OCI-LY7 (cell line): Measurements from ENCODE around the gene PML. TPM values are rescaled to one million over a fixed set of nuclear protein-coding genes. Genes with fewer than 3 reads are reported as not detected.
A peak's percentile ranks its signal among the peaks of the same experiment; 100 is the strongest.
"Not testable (repeated sequence)": the region's sequence is repeated elsewhere in the genome, so short reads cannot be mapped to it uniquely, and the experiment has no call there.

Experiments used
- BruUV-seq: library from RNA; stranded (reverse); fragments of 400-500 nt; replicated peaks from 2 replicates; lab custom pipeline; 2021; lab: Mats Ljungman, UMichigan
- CTCF ChIA-PET: fragments of 300-600 bp; sonication (Branson Sonifier 250); formaldehyde crosslinking; loops from one replicate; lab custom pipeline; 2022; ENCODE audit warnings: antibody characterized with exemption; ENCODE audit not compliant: unreplicated experiment; lab: Charles Lee
- POLR2A ChIA-PET: fragments of 300-600 bp; sonication (Branson Sonifier 250); formaldehyde crosslinking; loops from one replicate; lab custom pipeline; 2022; ENCODE audit warnings: antibody characterized with exemption; lab: Charles Lee
- DNase-seq: peaks from one replicate; pipeline ENCODE4 v3.0.0-alpha.2; 2015; ENCODE audit warnings: low spot score
- H2AFZ ChIP-seq: fragments of 200-600 bp; sonication (generic), shearing (Covaris generic); 2 replicates; pipeline ENCODE4 v1.6.1; 2014; ENCODE audit warnings: mild to moderate bottlenecking, antibody characterized with exemption, low read length, moderate library complexity
- H3K27ac ChIP-seq: fragments of 200-600 bp; sonication (generic); 2 replicates; pipeline ENCODE4 v1.5.1; 2014; ENCODE audit warnings: mixed run types, low read depth, mild to moderate bottlenecking, moderate library complexity, low read length, inconsistent platforms; ENCODE audit not compliant: poor library complexity, severe bottlenecking
- H3K36me3 ChIP-seq: fragments of 200-600 bp; sonication (generic); 2 replicates; pipeline ENCODE4 v1.6.1; 2014; ENCODE audit warnings: mild to moderate bottlenecking, antibody characterized with exemption, low read length, moderate library complexity, mixed read lengths; ENCODE audit not compliant: insufficient read depth
- H3K4me1 ChIP-seq: fragments of 200-600 bp; sonication (generic); 2 replicates; pipeline ENCODE4 v1.5.1; 2014; ENCODE audit warnings: mild to moderate bottlenecking, low read length; ENCODE audit not compliant: insufficient read depth, poor library complexity, severe bottlenecking
- H3K4me2 ChIP-seq: fragments of 200-600 bp; sonication (generic); 2 replicates; pipeline ENCODE4 v1.6.1; 2014; ENCODE audit warnings: mild to moderate bottlenecking, low read length
- H3K4me3 ChIP-seq: fragments of 200-600 bp; sonication (generic); 2 replicates; pipeline ENCODE4 v1.5.1; 2014; ENCODE audit warnings: mild to moderate bottlenecking, low read depth, low read length; ENCODE audit not compliant: poor library complexity, severe bottlenecking
- H3K79me2 ChIP-seq: fragments of 200-600 bp; sonication (generic); 2 replicates; pipeline ENCODE4 v1.6.1; 2016; ENCODE audit warnings: low read depth, mild to moderate bottlenecking, low read length, moderate library complexity, mixed read lengths; ENCODE audit not compliant: insufficient read depth
- H3K9me2 ChIP-seq: fragments of 200-600 bp; sonication (generic); 2 replicates; pipeline ENCODE4 v1.6.1; 2016; ENCODE audit warnings: mild to moderate bottlenecking, low read length, mixed read lengths; ENCODE audit not compliant: insufficient read depth
- H3K9me3 ChIP-seq: fragments of 200-600 bp; sonication (generic); 2 replicates; pipeline ENCODE4 v1.6.1; 2014; ENCODE audit warnings: mild to moderate bottlenecking, mixed run types, low read length, mixed read lengths
- H4K20me1 ChIP-seq: fragments of 200-600 bp; sonication (generic); 2 replicates; pipeline ENCODE4 v1.6.1; 2014; ENCODE audit warnings: mild to moderate bottlenecking, antibody characterized with exemption, low read length, moderate library complexity, mixed read lengths; ENCODE audit not compliant: insufficient read depth
- CTCF ChIP-seq: fragments of 200-600 bp; sonication (generic); conservative IDR thresholded peaks from 2 replicates; pipeline ENCODE4 v1.5.1; 2014; ENCODE audit warnings: mild to moderate bottlenecking, antibody characterized with exemption, low read length, moderate library complexity, mixed read lengths
- EZH2phosphoT487 ChIP-seq: fragments of 200-600 bp; sonication (generic); IDR thresholded peaks from 2 replicates; pipeline ENCODE4 v1.6.1; 2018; ENCODE audit warnings: low read depth, borderline replicate concordance, mild to moderate bottlenecking, mixed run types, antibody characterized with exemption, low read length, moderate library complexity, mixed read lengths
- intact Hi-C: fragments of 100-400 bp; cut with micrococcal nuclease; formaldehyde crosslinking; loops from one replicate; pipeline ENCODE4 v1.10.0; 2022; ENCODE audit not compliant: unreplicated experiment
- total RNA-seq, 2 experiments: library from RNA; depleted of rRNA in 1 of 2; stranded (reverse); fragments of >200 nt in 1 of 2; shearing (Covaris generic) in 1 of 2; gene quantifications; 2 replicates each; pipeline ENCODE4 v1.2.3, GENCODE V29; 2014 to 2022

The PML gene
- total RNA-seq, 2 experiments from 2014 or later = 16.9 to 26.1 TPM

GRCh38 chr15:74053517-74053916 is 59.0 kb downstream of the PML start:
- no peaks in the 10 kb centered on the region for H4K20me1 ChIP-seq
- H3K79me2 ChIP-seq = no peaks in the 10 kb centered on the region
- H3K4me1 ChIP-seq = no peaks in the 10 kb centered on the region
- no peak for DNase-seq
- intact Hi-C loops = loop anchor here (5.0 kb wide), 1 partner anchor 254 kb away; no protein-coding TSS in a partner anchor
- ChIA-PET POLR2A (interaction anchor here (0.7 kb wide), 1 partner anchor 83 kb away, joined by 3 read pairs; no protein-coding TSS in a partner anchor), CTCF (no interaction called here)
- H3K4me2 ChIP-seq = no peak overlapping the region
- H3K4me3 ChIP-seq = no peak overlapping the region
- H3K27ac ChIP-seq = no peak overlapping the region
- no peaks in the 10 kb centered on the region for H3K9me3 ChIP-seq
- no peaks in the 10 kb centered on the region for H3K9me2 ChIP-seq
- no peaks in the 10 kb centered on the region for H3K36me3 ChIP-seq
- BruUV-seq = no TSS peak
- TF ChIP-seq CTCF (no peak), EZH2phosphoT487 (no peak)
- no peak overlapping the region for H2AFZ ChIP-seq

GRCh38 chr15:74053941-74054529 is 59.5 kb downstream of the PML start:
- intact Hi-C loops = loop anchor here (5.0 kb wide), 1 partner anchor 253 kb away; no protein-coding TSS in a partner anchor
- Histone ChIP-seq H3K4me2 (no peak overlapping the region), H3K4me1 (no peaks in the 10 kb centered on the region), H3K9me2 (no peaks in the 10 kb centered on the region), H3K79me2 (no peaks in the 10 kb centered on the region), H3K4me3 (no peak overlapping the region), H3K27ac (no peak overlapping the region), H3K36me3 (no peaks in the 10 kb centered on the region), H3K9me3 (no peaks in the 10 kb centered on the region), H2AFZ (no peak overlapping the region), H4K20me1 (no peaks in the 10 kb centered on the region)
- TF ChIP-seq CTCF (peak; percentile 57), EZH2phosphoT487 (no peak)
- ChIA-PET CTCF (no interaction called here), POLR2A (no interaction called here)
- DNase-seq = peak; percentile 70
- BruUV-seq = no TSS peak

- H3K4me1 ChIP-seq = no peaks in the 10 kb centered on the region
- no peak overlapping the region for H3K4me2 ChIP-seq
- H3K79me2 ChIP-seq = no peaks in the 10 kb centered on the region
- no peak overlapping the region for H3K27ac ChIP-seq
- TF ChIP-seq CTCF = no peak
- no peak for TF ChIP-seq EZH2phosphoT487
- BruUV-seq = no TSS peak
- no peaks in the 10 kb centered on the region for H4K20me1 ChIP-seq
- no peaks in the 10 kb centered on the region for H3K9me3 ChIP-seq
- ChIA-PET CTCF (no interaction called here), POLR2A (no interaction called here)
- intact Hi-C loops = no loop called here
- DNase-seq = no peak
- no peak overlapping the region for H3K4me3 ChIP-seq
- H3K36me3 ChIP-seq = no peaks in the 10 kb centered on the region
- H3K9me2 ChIP-seq = no peaks in the 10 kb centered on the region
- no peak overlapping the region for H2AFZ ChIP-seq
Observed at GRCh38 chr15:74055804-74056203, 61.3 kb downstream of the PML start.

- H3K9me3 ChIP-seq, H3K36me3 ChIP-seq, H3K4me2 ChIP-seq, POLR2A ChIA-PET, intact Hi-C loops, CTCF ChIA-PET, BruUV-seq, H3K27ac ChIP-seq, H3K79me2 ChIP-seq, DNase-seq, H3K4me3 ChIP-seq, H3K4me1 ChIP-seq, H3K9me2 ChIP-seq, H2AFZ ChIP-seq, H4K20me1 ChIP-seq: not testable (repeated sequence)
Observed at GRCh38 chr15:74056330-74056729, 61.8 kb downstream of the PML start.
